DOHH2 (cell line): ENCODE data around the gene CDH4.

Source experiments
- CTCF ChIP-seq: fragments of 200-600 bp; sonication (generic); IDR thresholded peaks from one replicate; pipeline ENCODE4 v1.5.1; 2014; ENCODE audit warnings: antibody characterized with exemption, mild to moderate bottlenecking, low read depth, low read length; ENCODE audit not compliant: poor library complexity, severe bottlenecking
- EZH2phosphoT487 ChIP-seq: fragments of 200-600 bp; sonication (generic); IDR thresholded peaks from 2 replicates; pipeline ENCODE4 v1.6.1; 2017; ENCODE audit warnings: borderline replicate concordance, mild to moderate bottlenecking, antibody characterized with exemption, low read length, moderate library complexity, mixed read lengths

GRCh38 chr20:61448386-61448785 lies 196.3 kb downstream of the CDH4 start:
- TF ChIP-seq CTCF (no peak), EZH2phosphoT487 (no peak)
